GM13976 (cell line): Measurements from ENCODE around the gene MEIS2.
"Not testable (repeated sequence)": the region's sequence is repeated elsewhere in the genome, so short reads cannot be mapped to it uniquely, and the experiment has no call there.

Source experiments
- DNase-seq: peaks from one replicate; pipeline ENCODE4 v3.0.0; 2012; ENCODE audit warnings: low spot score
- in situ Hi-C: fragments of 300-500 bp; cut with MboI; formaldehyde crosslinking; loops from one replicate; pipeline ENCODE4 v1.12.0; 2022; ENCODE audit warnings: low sequenced_read_pairs, mixed read lengths, inconsistent platforms; ENCODE audit not compliant: unreplicated experiment
- TF ChIP-seq, protein P1 (sequence below): IDR thresholded peaks from 2 replicates; pipeline ENCODE4 v1.5.1; 2012; ENCODE audit warnings: borderline replicate concordance, mild to moderate bottlenecking; ENCODE audit not compliant: insufficient read depth; ENCODE audit errors: extremely low read depth, missing control alignments, control extremely low read depth

MEIS2 gene

DNA sequence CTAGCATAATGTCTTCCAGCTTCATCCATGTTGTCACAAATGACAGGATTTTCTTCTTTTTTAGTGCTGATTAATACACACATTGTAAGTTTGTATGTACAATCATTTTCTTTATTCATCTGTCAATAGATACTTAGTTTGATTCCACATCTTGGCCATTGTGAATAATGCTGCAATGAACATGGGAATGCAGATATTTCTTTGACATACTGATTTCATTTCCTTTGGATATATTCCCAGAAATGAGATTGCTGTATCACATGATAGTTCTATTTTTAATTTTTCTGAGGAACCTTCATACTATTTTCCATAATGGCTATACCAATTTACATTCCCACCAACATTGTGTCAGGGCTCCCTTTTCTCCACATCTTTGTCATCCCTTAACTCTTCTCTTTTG is 117.9 kb downstream of the MEIS2 start:
- in situ Hi-C loops: no loop called here
- TF ChIP-seq, protein P1, sequence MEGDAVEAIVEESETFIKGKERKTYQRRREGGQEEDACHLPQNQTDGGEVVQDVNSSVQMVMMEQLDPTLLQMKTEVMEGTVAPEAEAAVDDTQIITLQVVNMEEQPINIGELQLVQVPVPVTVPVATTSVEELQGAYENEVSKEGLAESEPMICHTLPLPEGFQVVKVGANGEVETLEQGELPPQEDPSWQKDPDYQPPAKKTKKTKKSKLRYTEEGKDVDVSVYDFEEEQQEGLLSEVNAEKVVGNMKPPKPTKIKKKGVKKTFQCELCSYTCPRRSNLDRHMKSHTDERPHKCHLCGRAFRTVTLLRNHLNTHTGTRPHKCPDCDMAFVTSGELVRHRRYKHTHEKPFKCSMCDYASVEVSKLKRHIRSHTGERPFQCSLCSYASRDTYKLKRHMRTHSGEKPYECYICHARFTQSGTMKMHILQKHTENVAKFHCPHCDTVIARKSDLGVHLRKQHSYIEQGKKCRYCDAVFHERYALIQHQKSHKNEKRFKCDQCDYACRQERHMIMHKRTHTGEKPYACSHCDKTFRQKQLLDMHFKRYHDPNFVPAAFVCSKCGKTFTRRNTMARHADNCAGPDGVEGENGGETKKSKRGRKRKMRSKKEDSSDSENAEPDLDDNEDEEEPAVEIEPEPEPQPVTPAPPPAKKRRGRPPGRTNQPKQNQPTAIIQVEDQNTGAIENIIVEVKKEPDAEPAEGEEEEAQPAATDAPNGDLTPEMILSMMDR: no peak

DNA sequence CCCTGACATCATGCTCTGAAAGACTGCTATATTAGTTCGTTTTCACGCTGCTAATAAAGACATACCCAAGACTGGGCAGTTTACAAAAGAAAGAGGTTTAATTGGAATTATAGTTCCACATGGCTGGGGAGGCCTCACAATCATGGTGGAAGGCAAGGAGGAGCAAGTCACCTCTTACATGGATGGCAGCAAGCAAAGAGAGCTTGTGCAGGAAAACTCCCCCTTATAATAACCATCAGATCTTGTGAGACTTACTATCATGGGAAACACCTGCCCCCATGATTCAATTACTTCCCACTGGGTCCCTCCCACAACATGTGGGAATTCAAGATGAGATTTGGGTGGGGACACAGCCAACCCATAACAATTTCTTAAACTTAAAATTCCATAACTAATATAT is 120.1 kb downstream of the MEIS2 start:
- DNase-seq, in situ Hi-C loops: not testable (repeated sequence)

More for the DNA sequence above, 117.9 kb downstream of the MEIS2 start:
- no peak for DNase-seq

DNA sequence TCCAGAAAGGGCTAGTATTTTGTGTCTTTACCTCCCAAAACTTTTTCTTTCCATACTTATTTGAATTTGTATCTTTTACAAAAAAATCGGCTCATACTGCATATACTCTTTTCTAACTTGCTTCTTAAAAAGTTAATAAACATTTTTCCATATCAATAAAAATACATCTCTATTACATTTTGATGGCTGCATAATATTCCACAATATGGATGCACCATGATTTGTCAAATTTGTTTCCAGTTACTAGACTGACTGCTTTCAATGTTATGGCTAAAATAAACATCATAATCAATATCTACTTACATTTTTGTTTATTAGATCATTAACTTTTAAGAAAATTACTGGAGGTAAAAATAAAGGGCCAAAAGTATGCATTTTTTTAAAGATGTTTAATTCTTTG is 121.7 kb downstream of the MEIS2 start:
- in situ Hi-C loops: no loop called here
- TF ChIP-seq, protein P1: no peak

DNA sequence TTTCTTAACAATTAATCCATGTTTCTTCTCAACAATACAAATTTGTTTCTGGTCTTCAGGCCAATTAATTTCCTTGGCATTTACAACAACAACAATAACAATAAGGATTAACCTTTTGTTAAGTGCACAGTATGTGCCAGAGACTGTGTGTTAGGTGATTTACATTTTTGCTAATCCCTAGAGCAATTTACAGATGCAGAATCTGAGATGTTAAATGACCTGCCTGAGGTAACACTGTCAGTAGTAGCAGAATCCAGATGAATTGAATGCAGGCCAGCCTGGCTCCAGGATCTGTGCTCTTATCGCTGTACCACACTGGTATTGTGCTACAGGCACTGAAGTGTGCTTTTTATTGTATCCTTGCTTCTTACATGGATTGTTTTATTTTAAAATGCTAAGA is 122.2 kb downstream of the MEIS2 start:
- TF ChIP-seq, protein P1: no peak
- no peak for DNase-seq
- in situ Hi-C loops: no loop called here

More for the DNA sequence above, 121.7 kb downstream of the MEIS2 start:
- DNase-seq: no peak

DNA sequence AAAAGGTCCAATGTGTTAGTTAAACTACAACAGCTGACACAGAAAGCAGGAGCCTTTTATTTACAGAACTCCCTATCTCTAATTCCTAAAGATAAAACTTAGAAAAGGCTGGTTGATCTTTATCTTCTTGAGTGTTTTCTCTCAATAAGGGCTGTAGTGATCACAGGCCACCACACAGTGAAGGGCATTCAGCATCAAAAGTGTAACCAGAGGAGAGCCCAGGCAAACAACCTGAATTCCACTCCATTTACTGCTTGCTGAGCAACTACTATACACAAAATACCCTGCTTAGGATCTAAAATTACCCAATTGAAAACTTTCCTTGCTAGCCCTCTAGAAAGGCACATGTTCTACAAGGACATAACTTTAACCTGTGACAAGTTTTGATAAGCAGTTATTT is 122.7 kb downstream of the MEIS2 start:
- TF ChIP-seq, protein P1: no peak
- in situ Hi-C loops: no loop called here
- DNase-seq: no peak

DNA sequence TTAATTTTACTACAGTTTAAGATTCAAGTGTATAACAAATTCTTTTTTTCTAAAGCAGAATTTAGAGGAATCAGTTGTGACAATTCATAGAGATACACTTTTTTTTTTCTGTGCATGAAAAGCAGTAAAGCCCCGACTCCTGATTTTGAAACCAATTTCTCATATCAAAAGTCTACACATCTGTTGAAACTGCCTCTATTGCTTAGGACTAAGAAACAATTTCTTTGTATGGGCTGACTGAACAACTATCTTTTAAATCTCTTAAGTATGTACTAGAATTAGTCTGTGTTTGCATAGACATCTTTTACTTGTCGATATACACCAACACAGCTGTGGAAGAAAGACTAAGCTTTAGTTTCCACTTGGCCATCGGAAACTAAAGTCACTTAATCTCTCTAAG is 127.6 kb downstream of the MEIS2 start:
- DNase-seq: no peak
- TF ChIP-seq, protein P1: no peak
- in situ Hi-C loops: no loop called here

DNA sequence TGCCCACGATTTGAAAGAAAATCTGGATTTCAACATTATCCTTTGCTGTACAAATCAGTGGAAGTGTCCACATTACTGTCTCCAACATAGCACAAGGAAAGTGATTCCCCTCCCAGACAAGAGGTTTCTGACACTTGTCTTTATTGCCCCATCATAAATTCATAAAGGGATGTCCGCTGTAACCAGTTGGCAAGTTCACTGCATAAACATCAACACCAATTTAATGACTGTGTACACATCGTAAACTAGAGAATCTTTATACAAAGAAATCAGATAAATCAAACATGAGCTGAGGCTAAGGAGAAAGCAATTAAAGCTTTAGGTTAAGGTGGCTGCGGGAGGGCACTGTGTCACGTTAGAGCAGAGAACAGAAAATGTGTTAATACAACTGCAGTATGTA is 129.8 kb downstream of the MEIS2 start:
- in situ Hi-C loops: no loop called here
- DNase-seq: no peak
- TF ChIP-seq, protein P1: no peak

DNA sequence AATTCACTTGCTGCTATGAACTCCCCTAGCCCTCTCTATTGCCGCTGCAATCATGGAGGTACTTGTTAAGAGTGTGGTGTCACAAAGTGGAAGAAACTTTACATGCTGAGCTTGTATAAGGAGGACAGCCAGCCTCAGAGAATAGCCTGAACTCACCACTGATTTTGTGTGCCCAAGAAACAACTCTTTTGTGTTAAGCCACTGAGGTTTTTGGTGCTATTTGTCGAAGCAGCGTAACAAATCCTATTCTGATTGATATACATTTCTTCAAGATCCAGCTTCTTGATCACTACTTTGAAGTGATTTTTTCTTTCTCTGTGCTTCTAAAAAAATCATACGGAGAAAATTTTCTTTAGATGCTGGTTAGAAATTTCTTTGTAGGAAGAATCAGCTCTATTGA is 132.4 kb downstream of the MEIS2 start:
- TF ChIP-seq, protein P1: no peak
- DNase-seq: no peak
- in situ Hi-C loops: no loop called here
